GM21423 (cell line): Measurements from ENCODE around the gene COPB1.
"Not testable (repeated sequence)": the region's sequence is repeated elsewhere in the genome, so short reads cannot be mapped to it uniquely, and the experiment has no call there.

Experiments used
- ATAC-seq: cut with Tn5 transposase; IDR thresholded peaks from one replicate; pipeline ENCODE4 v1.9.1; 2021; ENCODE audit warnings: mild to moderate bottlenecking, moderate library complexity; ENCODE audit not compliant: unreplicated experiment

Gene COPB1

DNA sequence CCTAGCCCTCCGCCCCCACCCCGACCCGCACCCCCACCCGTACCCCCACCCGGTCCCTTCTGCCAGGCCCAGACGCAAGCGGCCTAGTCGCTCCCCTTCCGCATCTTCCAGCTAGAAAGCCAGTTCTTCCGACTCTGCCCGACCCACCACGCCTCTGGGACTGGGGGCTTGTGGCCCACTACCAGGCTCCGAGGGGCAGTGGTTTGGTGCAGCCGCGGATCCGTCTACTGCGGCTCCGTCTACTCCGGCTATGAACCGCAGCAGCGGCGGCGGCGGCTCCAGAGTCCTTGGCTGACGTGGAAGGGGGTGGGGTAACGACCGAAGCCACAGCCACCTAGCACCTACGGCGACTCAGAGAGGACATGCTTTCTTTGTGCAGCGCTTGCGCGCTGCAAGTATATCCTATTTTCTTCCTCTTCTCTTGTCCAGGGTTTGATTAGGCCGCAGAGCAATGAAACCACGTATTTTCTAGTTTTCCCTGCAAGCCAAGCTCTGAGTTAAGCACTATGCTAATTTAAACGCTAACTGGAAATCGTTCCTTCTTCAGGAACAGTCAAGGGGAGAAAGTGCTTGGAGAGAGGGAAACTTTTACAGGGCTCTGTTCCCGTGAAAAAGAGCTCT lies at the start of gene COPB1:
Gene COPB1 (minus strand): TSS at position 252 of the 621 bp plus-strand sequence. CDS start 883 bp downstream, outside the sequence.
- ATAC-seq, result peak; percentile 90

GRCh38 chr11:14547440-14547839 lies 47.8 kb upstream of the COPB1 start:
- no peak for ATAC-seq

GRCh38 chr11:14546672-14547071 lies 47.1 kb upstream of the COPB1 start:
- no peak for ATAC-seq

GRCh38 chr11:14544611-14545010 lies 45.0 kb upstream of the COPB1 start:
- peak; percentile 80 for ATAC-seq

GRCh38 chr11:14543260-14543659 lies 43.6 kb upstream of the COPB1 start:
- ATAC-seq, result no peak

DNA sequence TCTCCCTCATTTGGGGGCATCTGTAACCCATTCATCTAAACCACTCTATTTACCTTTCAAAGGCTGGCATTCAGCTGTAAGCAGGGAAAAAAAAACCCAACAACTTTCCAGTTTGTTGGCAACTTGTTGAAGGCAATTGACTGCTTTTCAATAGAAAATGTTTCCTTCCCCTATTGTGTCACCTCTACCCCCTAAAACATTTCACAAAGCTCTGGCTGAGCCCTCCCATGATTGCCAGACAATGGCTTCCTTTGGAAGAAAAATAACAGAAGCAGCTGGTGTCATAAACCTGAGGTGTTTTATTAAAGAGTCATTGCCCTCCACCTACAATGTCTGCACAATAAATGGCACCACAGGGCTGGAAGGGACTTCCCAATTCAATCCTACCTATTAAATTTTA lies 42.7 kb upstream of the COPB1 start:
- ATAC-seq, result no peak

DNA sequence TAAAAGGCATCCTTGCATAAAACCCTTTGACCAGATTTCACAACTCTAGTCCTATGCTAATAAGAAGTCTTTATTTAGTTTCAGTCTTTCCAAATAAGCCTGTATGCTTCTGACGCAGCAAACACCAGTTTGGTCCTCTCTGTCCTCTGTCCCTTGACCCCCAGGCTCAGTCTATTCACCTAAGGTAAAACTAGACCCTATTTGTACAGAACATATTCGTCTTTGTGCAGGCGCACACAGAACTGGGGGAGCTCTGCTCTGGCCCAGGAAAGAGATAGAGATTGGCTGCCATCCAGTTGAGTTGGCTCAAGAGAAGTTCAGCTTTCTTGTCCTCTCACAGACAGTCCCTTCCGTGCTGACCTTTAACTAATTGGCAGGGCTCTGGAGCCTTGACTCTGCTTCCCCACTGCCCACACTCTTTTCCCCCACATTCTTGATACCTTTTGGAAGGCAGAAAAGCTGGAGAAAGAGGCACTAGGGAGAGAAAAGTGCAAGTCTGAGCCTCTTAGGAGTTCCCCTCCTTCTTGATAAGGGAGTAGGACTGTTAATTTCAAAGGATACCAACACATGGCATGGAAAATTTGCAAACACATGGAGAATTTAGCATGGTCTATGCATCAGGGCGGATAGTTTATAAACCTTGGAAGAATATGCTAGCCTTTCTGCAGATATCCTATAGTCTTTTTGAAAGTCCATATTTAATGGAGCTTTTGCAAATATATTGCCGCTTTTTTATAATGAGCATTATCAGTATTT lies 41.8 kb upstream of the COPB1 start:
- ATAC-seq, result no peak

DNA sequence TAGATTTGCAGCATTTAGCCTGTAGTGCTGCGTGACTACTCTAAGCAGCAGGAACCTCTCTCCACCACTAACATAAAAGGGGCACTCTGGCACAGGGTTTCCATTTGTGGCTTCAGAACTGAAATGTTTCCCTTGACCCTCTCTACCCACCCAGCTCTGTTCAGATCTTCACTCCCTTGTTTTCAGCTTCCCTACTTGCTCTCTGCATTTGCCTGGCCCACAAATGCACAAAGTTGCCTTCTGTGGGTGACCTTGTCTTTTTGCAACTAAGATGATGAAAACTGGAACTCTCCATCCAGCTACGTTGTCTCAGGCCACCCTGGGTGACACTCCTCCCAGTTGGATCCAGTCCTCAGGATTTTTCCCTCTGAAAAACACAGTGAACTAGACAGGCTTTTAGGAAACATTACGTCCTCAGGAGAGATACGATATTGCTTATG lies 40.4 kb upstream of the COPB1 start:
- no peak for ATAC-seq

DNA sequence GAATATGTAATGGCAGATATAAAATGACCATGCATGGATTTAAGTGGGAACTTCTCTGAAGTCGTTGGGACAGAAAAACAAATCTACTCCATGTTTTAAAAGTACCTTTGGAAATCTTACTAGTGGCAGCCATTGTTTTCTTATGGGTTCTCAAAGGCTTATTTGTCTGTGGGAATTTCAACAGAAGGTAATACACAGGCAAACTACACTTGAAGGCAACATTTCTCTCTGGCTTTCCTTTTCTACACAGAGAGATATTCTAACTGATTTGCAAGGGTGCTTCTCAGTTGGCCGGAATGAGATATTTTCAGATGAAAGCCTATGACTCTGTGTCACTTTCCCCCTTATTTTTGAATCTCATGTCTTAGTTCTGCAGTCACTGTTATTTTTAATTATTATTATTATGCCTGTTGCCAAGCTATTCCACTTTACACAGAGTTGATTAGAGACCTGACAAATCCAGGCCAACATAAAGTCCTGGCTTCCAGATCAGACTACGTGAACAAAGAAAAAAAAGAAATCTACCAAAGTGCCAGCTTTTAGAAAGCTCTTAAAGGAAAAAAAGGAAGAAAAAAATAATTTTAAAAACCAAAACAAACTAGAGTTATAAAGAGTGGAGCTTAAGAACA lies 39.4 kb upstream of the COPB1 start:
- ATAC-seq, result no peak

DNA sequence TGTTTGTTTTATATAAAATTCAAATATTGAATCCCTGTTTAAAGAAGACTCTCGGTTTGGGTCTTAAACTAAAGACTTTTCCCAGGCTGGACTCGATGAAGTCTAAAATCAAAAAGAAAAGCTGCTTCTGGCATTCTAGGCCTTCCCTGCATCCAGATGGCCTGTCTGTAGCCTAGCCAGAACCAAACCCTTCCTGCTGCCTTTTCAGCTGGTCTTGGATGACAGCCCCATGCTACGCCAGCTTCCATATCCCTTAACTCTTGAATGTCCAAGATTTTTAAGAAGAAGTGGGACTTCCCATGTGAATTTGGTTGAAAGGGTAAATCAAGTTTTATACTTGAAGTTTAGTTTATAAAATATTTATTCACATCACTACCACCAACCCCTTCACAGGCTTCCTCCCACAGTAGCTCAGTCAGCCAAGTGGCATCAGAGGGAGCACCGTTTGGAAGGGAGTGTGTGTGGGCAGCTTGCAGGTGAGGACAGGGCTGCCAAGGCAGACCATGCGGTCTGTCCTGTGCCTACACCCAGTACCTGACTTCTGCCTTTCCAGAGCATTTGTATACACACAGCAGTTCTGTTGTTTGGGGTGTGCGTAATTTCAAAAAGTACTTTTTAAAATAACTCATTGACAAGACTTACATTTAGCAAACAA lies 38.8 kb upstream of the COPB1 start:
- ATAC-seq, result no peak

- ATAC-seq, result peak; percentile 69
These were observed 37.6 kb upstream of the COPB1 start for GRCh38 chr11:14537134-14537599.

DNA sequence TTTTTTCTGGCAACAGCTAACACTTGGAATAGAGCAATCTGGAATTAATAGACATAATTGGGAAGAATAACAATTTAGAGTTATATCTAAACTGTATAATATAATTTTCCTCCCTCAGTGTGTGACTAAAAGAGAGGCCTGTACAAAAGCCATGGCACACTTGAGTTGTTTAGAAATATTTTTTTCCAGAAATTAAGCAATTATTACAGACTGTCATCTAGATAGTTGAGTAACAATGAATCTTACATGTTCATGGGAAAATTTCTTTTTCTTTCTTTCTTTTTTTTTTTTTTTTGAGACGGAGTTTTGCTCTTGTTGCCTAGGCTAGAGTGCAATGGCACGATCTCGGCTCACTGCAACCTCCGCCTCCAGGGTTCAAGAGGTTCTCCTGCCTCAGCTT lies 35.6 kb upstream of the COPB1 start:
- ATAC-seq, result not testable (repeated sequence)

- ATAC-seq, result no peak
These were observed 30.3 kb upstream of the COPB1 start for GRCh38 chr11:14529951-14530350.

DNA sequence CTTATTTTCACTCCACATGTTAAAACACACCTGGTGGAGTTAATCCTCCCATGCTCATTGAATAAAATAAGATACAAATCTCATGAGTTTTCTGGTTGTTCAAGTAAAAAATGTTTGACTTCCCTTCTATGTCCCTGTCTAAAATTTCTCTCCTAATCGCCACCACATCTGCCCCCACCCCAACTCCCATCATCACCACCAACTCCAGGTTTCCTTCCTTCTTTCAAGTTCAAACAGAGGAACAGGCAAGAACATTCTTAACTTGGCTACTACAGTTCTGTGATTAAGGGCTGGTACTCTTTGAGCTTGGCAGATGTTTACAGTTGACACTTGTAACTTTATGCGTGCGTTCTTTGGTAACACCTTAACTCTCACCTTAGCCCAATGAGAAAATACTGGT lies 29.7 kb upstream of the COPB1 start:
- ATAC-seq, result no peak

- no peak for ATAC-seq
These were observed 23.2 kb upstream of the COPB1 start for GRCh38 chr11:14522801-14523200.

DNA sequence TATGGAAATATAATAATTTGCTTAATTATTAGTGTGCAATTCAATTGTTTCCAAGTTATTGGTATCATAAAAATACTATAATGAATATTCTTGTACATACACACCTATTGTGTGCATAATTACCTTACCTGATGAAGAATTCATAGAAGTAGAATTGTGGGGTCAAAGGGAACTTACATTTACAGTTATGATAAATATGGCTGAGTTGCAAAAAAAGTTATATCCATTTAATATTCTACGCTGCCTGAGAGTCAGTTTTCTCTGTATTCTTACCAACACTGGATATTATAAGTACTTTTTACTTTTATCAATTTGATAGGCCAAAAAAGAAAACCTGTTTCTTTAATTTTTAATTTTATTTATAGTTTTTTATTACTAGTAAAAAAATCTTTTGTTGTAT lies 22.6 kb upstream of the COPB1 start:
- no peak for ATAC-seq

GRCh38 chr11:14520747-14521151 lies 21.1 kb upstream of the COPB1 start:
- no peak for ATAC-seq

- peak; percentile 92 for ATAC-seq
These were observed 20.5 kb upstream of the COPB1 start, which contains the start of gene PSMA1 for GRCh38 chr11:14519917-14520746. TSS of gene PSMA1 (minus strand) at chr11:14520386. CDS start at chr11:14520299, 87 bp downstream.

DNA sequence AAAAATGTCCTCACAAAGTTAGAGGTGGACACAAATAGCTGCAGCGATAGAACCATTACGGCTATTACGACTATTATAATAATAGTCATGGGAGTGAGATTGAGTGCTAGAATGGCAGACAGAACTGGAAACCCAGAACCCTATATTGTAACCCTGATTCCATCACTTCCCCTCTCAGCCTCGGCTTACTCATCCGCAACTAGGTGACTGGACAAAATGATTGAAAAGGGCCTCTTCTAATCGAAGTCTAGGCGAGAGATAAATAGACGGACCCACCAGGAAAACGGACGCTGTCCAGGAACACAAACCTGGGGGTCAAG lies 19.9 kb upstream of the COPB1 start:
- ATAC-seq, result peak; percentile 6

DNA sequence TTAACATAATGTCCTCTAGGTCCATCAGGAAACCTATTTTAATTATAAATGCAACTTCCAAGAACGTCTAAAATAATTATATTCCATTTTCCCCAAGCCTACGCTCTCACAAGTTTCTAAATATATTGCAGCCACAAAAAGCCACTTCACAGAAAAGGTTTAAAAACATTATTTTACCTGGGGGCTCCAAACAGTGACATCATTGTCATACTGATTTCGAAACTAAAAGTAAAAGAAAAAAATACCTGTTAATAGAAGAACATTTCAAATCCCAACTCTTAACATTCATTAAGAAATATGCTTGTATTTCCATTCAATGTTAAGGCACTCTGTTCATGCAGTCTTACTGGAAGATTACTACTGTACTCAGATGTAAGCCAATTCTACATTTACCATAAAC lies 19.2 kb upstream of the COPB1 start:
- no peak for ATAC-seq

- ATAC-seq, result no peak
These were observed 14.2 kb upstream of the COPB1 start for GRCh38 chr11:14513800-14514199.
